GM23248 (cell line): ENCODE results near the gene RAE1. TPM values are rescaled to one million over a fixed set of nuclear protein-coding genes. Genes with fewer than 3 reads are reported as not detected.

ENCODE experiments used
- DNase-seq: peaks from one replicate; pipeline ENCODE4 v3.0.0-alpha.2; 2015
- H2AFZ ChIP-seq: fragments of 200-600 bp; sonication (generic); 2 replicates; pipeline ENCODE4 v1.6.1; 2016; ENCODE audit warnings: antibody characterized with exemption
- H3F3A ChIP-seq: fragments of 200-600 bp; sonication (generic); 2 replicates; pipeline ENCODE4 v1.6.1; 2016; ENCODE audit warnings: mild to moderate bottlenecking, antibody characterized with exemption, mixed run types; ENCODE audit not compliant: insufficient read depth
- H3K27ac ChIP-seq: fragments of 200-600 bp; sonication (generic); 2 replicates; pipeline ENCODE4 v1.5.1; 2016; ENCODE audit warnings: mild to moderate bottlenecking
- H3K27me3 ChIP-seq: fragments of 200-600 bp; sonication (generic); replicated peaks from 2 replicates; pipeline ENCODE4 v1.6.1; 2016; ENCODE audit warnings: mild to moderate bottlenecking; ENCODE audit not compliant: insufficient read depth
- H3K36me3 ChIP-seq: fragments of 200-600 bp; sonication (generic); 2 replicates; pipeline ENCODE4 v1.6.1; 2016; ENCODE audit warnings: low read depth, mild to moderate bottlenecking
- H3K4me1 ChIP-seq: fragments of 200-600 bp; sonication (generic); 2 replicates; pipeline ENCODE4 v1.6.1; 2016; ENCODE audit warnings: mild to moderate bottlenecking; ENCODE audit not compliant: insufficient read depth
- H3K4me2 ChIP-seq: fragments of 200-600 bp; sonication (generic); one replicate; pipeline ENCODE4 v1.6.1; 2016; ENCODE audit warnings: mild to moderate bottlenecking; ENCODE audit not compliant: unreplicated experiment
- H3K4me3 ChIP-seq: fragments of 200-600 bp; sonication (generic); 2 replicates; pipeline ENCODE4 v1.5.1; 2016; ENCODE audit warnings: mild to moderate bottlenecking
- H3K79me2 ChIP-seq: fragments of 200-600 bp; sonication (generic); 2 replicates; pipeline ENCODE4 v1.6.1; 2016; ENCODE audit warnings: mild to moderate bottlenecking; ENCODE audit not compliant: insufficient read depth
- H3K9ac ChIP-seq: fragments of 200-600 bp; sonication (generic); 2 replicates; pipeline ENCODE4 v1.6.1; 2016; ENCODE audit warnings: mild to moderate bottlenecking
- H3K9me2 ChIP-seq: fragments of 200-600 bp; sonication (generic); 2 replicates; pipeline ENCODE4 v1.6.1; 2016; ENCODE audit warnings: mixed run types, mild to moderate bottlenecking, moderate library complexity; ENCODE audit not compliant: insufficient read depth
- H3K9me3 ChIP-seq: fragments of 200-600 bp; sonication (generic); one replicate; pipeline ENCODE4 v1.6.1; 2017; ENCODE audit warnings: low read depth
- H4K20me1 ChIP-seq: fragments of 200-600 bp; sonication (generic); 2 replicates; pipeline ENCODE4 v1.6.0; 2016; ENCODE audit not compliant: insufficient read depth
- EZH2 ChIP-seq: fragments of 200-600 bp; sonication (generic); IDR thresholded peaks from 2 replicates; pipeline ENCODE4 v1.6.1; 2018; ENCODE audit warnings: antibody characterized with exemption, mild to moderate bottlenecking; ENCODE audit not compliant: insufficient read depth, poor library complexity, severe bottlenecking
- EZH2phosphoT487 ChIP-seq: fragments of 200-600 bp; sonication (generic); IDR thresholded peaks from 2 replicates; pipeline ENCODE4 v1.6.1; 2018; ENCODE audit warnings: antibody characterized with exemption, moderate library complexity, mild to moderate bottlenecking, low read depth; ENCODE audit not compliant: insufficient read depth
- WGBS, 2 experiments: methylation state at CpG; one replicate each; pipeline ENCODE4 v1.1.6; 2015 to 2017; ENCODE audit warnings: low lambda C conversion rate in 2 of 2, low coverage in 1 of 2; ENCODE audit errors: missing lambda C conversion rate in 2 of 2; 5-methylcytosine and 5-hydroxymethylcytosine counted together
- in situ Hi-C: fragments of 300-500 bp; cut with MboI; formaldehyde crosslinking; loops from 2 replicates; pipeline ENCODE4 v1.15.0; 2020
- polyA plus RNA-seq: library from polyadenylated mRNA; unstranded; fragments of >200 nt; fragmentation: Nextera tagmentation; extraction: Ambion mirVana; gene quantifications from 2 replicates; pipeline ENCODE4 v1.2.1, GENCODE V29; 2016
- total RNA-seq: library from RNA; depleted of rRNA; stranded (reverse); fragments of >200 nt; shearing (Covaris generic); gene quantifications from 2 replicates; pipeline ENCODE4 v1.2.3, GENCODE V29; 2014

Gene RAE1
- total and polyA plus RNA-seq, 2 experiments from 2014 or later: 34.7 to 54.8 TPM

DNA sequence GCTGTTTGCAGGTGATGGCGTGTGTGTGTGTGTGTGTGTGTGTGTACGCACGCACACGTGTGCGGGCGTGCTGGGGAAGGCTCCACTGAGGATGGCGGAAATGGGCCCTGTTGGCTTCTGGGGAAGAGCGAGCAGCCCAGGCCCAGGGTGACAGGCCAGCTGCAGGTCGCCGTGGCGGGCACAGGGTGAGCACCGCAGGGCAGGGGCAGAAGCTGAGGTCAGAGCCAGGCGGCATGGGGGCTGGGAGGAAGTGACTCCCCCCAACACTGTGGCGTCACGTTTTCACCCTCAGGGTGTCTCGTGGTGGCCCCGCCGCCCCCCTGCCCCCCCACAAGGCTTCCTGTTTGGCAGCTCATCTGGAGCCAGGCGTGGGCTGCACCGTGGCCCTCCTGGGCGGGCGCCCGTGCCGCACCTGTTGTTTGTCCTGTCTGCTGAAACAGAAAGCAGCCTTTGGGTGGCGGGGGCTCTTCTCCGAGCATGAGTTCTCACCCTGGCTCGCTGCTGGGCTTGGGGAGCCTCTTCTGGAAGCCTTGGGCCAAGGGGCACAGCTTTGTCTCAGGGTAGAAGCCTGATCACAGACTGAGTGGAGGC lies 47.3 kb downstream of the RAE1 start:
- Histone ChIP-seq H3K27ac (no peak overlapping the region), H3F3A (no peaks in the 10 kb centered on the region), H3K9ac (no peak overlapping the region), H3K79me2 (no peaks in the 10 kb centered on the region), H3K4me1 (peaks cover 11% of the 10 kb centered on the region; the same call in 1 of the 2 replicates), H3K9me3 (no peaks in the 10 kb centered on the region), H3K4me3 (no peak overlapping the region), H3K27me3 (no peaks in the 10 kb centered on the region), H3K9me2 (no peaks in the 10 kb centered on the region), H3K4me2 (no peak overlapping the region), H3K36me3 (no peaks in the 10 kb centered on the region), H4K20me1 (no peaks in the 10 kb centered on the region), H2AFZ (no peak overlapping the region)
- WGBS, 2 experiments: 79 to 86% methylated on average over 24 to 27 of the region's 27 CpGs
- in situ Hi-C loops: no loop called here
- TF ChIP-seq EZH2 (no peak), EZH2phosphoT487 (no peak)
- DNase-seq: no peak

GRCh38 chr20:57398901-57399535 lies 48.0 kb downstream of the RAE1 start:
- no peak for TF ChIP-seq EZH2
- no peak for TF ChIP-seq EZH2phosphoT487
- no peaks in the 10 kb centered on the region for H3K79me2 ChIP-seq
- peaks cover 11% of the 10 kb centered on the region; the same call in 1 of the 2 replicates for H3K4me1 ChIP-seq
- H3K9me2 ChIP-seq: no peaks in the 10 kb centered on the region
- H3F3A ChIP-seq: no peaks in the 10 kb centered on the region
- H3K4me3 ChIP-seq: no peak overlapping the region
- no peaks in the 10 kb centered on the region for H3K27me3 ChIP-seq
- no peaks in the 10 kb centered on the region for H4K20me1 ChIP-seq
- no peaks in the 10 kb centered on the region for H3K9me3 ChIP-seq
- H3K36me3 ChIP-seq: no peaks in the 10 kb centered on the region
- no peak overlapping the region for H2AFZ ChIP-seq
- 84 to 89% methylated on average over 13 of the region's 13 CpGs for WGBS, 2 experiments
- in situ Hi-C loops: no loop called here
- DNase-seq: no peak
- H3K4me2 ChIP-seq: no peak overlapping the region
- no peak overlapping the region for H3K27ac ChIP-seq
- no peak overlapping the region for H3K9ac ChIP-seq

DNA sequence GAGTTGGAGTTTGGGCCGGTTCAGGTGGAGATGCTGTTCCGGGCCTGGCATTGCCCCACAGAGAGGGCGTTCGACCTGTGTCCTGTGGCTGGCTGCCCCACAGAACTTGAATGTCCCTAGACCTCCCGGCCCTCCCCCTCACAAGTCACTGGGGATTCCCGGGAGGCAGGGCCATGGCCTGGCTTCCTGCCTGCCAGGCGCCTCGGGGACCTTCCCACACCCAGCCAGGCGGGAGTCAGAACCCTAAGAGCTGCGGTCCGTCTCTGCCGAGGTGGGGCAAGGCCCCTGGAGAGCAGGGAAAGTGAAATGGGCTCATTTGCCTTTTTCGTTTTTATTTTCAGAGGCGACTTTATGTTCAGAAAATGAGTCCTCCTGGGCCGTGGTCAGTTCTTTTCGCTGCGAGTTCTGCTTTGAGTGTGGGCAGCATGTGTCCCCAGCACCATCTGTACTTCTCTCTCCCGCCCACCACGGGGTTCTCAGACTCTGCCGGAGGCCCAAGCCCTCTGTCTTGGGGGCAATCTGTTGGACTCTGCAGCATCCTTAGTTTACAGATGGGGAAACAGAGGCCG lies 48.6 kb downstream of the RAE1 start:
- no peak overlapping the region for H3K4me2 ChIP-seq
- whole genome bisulfite sequencing, 2 experiments: 71 to 72% methylated on average over 21 of the region's 21 CpGs
- H3K9me2 ChIP-seq: no peaks in the 10 kb centered on the region
- in situ Hi-C loops: no loop called here
- H3K27me3 ChIP-seq: no peaks in the 10 kb centered on the region
- H3F3A ChIP-seq: no peaks in the 10 kb centered on the region
- H3K9ac ChIP-seq: no peak overlapping the region
- H3K9me3 ChIP-seq: no peaks in the 10 kb centered on the region
- no peak overlapping the region for H3K27ac ChIP-seq
- no peaks in the 10 kb centered on the region for H3K79me2 ChIP-seq
- no peak for DNase-seq
- peaks cover 11% of the 10 kb centered on the region; the same call in 1 of the 2 replicates for H3K4me1 ChIP-seq
- no peaks in the 10 kb centered on the region for H3K36me3 ChIP-seq
- no peaks in the 10 kb centered on the region for H4K20me1 ChIP-seq
- no peak overlapping the region for H3K4me3 ChIP-seq
- TF ChIP-seq EZH2 (no peak), EZH2phosphoT487 (no peak)
- H2AFZ ChIP-seq: no peak overlapping the region

DNA sequence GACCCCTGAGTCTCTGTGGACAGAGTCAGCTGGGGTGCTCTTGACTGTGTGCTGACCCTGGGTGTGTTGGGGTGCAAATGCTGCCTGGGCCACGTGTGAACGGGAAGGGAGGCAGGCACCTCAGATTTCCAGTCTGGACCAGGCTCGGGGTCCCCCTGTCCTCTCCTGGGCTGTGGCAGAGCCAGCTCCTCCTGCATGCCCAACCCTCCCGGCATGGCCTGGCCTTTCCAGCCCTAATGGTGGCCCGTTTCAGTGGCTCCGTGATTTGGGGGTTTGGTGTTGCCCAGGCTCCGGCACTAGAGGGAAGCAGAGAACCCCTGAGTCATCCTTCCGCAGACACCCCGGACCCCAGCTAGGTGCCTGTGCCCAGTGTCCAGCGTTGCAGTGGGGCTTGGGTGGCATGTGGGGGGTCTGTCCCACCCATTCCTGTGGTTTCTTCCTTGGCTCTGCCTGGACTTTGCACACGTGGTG lies 49.2 kb downstream of the RAE1 start:
- in situ Hi-C loops: no loop called here
- no peak for DNase-seq
- H3K36me3 ChIP-seq: no peaks in the 10 kb centered on the region
- H3K4me2 ChIP-seq: no peak overlapping the region
- no peaks in the 10 kb centered on the region for H3F3A ChIP-seq
- no peaks in the 10 kb centered on the region for H3K9me2 ChIP-seq
- no peaks in the 10 kb centered on the region for H3K9me3 ChIP-seq
- no peak overlapping the region for H3K4me3 ChIP-seq
- no peak overlapping the region for H2AFZ ChIP-seq
- H3K9ac ChIP-seq: no peak overlapping the region
- no peak overlapping the region for H3K27ac ChIP-seq
- no peaks in the 10 kb centered on the region for H4K20me1 ChIP-seq
- no peak for TF ChIP-seq EZH2phosphoT487
- TF ChIP-seq EZH2: no peak
- 91 to 92% methylated on average over 11 of the region's 11 CpGs for WGBS, 2 experiments
- peaks cover 9% of the 10 kb centered on the region; the same call in 1 of the 2 replicates for H3K4me1 ChIP-seq
- H3K27me3 ChIP-seq: no peaks in the 10 kb centered on the region
- H3K79me2 ChIP-seq: no peaks in the 10 kb centered on the region
